Neural cell (in vitro differentiated cells): ENCODE results near the gene CUBN. TPM values are rescaled to one million over a fixed set of nuclear protein-coding genes. Genes with fewer than 3 reads are reported as not detected.

Source experiments
- H2AFZ ChIP-seq: fragments of 200-600, 300-800 bp; sonication (generic), shearing (Covaris generic); 2 replicates; pipeline ENCODE4 v1.6.0; 2014; ENCODE audit warnings: low read depth, mild to moderate bottlenecking, antibody characterized with exemption, low read length, moderate library complexity
- H3F3A ChIP-seq: fragments of 200-600 bp; shearing (Covaris generic); 2 replicates; pipeline ENCODE4 v1.6.1; 2016; ENCODE audit warnings: mild to moderate bottlenecking, moderate library complexity, mixed read lengths, antibody characterized with exemption, low read length; ENCODE audit not compliant: insufficient read depth, poor library complexity, severe bottlenecking
- H3K27ac ChIP-seq: fragments of 200-600, 300-800 bp; sonication (generic), shearing (Covaris generic); 2 replicates; pipeline ENCODE4 v1.5.1; 2014; ENCODE audit warnings: mild to moderate bottlenecking, low read length, moderate library complexity
- H3K27me3 ChIP-seq: fragments of 300-800, 200-600 bp; sonication (generic), shearing (Covaris generic); 2 replicates; pipeline ENCODE4 v1.6.0; 2014; ENCODE audit warnings: mild to moderate bottlenecking, low read depth, low read length, moderate library complexity; ENCODE audit not compliant: insufficient read depth
- H3K36me3 ChIP-seq: fragments of 300-800, 200-600 bp; sonication (generic), shearing (Covaris generic); 2 replicates; pipeline ENCODE4 v1.5.1; 2014; ENCODE audit warnings: mild to moderate bottlenecking, antibody characterized with exemption, low read length, moderate library complexity; ENCODE audit not compliant: insufficient read depth
- H3K4me2 ChIP-seq: fragments of 300-800, 200-600 bp; sonication (generic), shearing (Covaris generic); 2 replicates; pipeline ENCODE4 v1.6.0; 2014; ENCODE audit warnings: mild to moderate bottlenecking, low read length
- H3K4me3 ChIP-seq: fragments of 300-800, 200-600 bp; sonication (generic), shearing (Covaris generic); 2 replicates; pipeline ENCODE4 v1.5.1; 2014; ENCODE audit warnings: mild to moderate bottlenecking, low read length, moderate library complexity
- H3K79me2 ChIP-seq: fragments of 200-600 bp; shearing (Covaris generic); replicated peaks from 2 replicates; pipeline ENCODE4 v1.6.0; 2014; ENCODE audit warnings: mild to moderate bottlenecking, low read length, moderate library complexity; ENCODE audit not compliant: insufficient read depth
- H3K9ac ChIP-seq: fragments of 300-800, 200-600 bp; sonication (generic), shearing (Covaris generic); 2 replicates; pipeline ENCODE4 v1.6.1; 2016; ENCODE audit warnings: mild to moderate bottlenecking, low read length, mixed read lengths
- H3K9me2 ChIP-seq: fragments of 200-600 bp; shearing (Covaris generic); 2 replicates; pipeline ENCODE4 v1.6.1; 2016; ENCODE audit warnings: mild to moderate bottlenecking, low read length, mixed read lengths; ENCODE audit not compliant: insufficient read depth
- H3K9me3 ChIP-seq: fragments of 200-600, 300-800 bp; sonication (generic), shearing (Covaris generic); 2 replicates; pipeline ENCODE4 v1.6.1; 2016; ENCODE audit warnings: mild to moderate bottlenecking, mixed run types, low read length, moderate library complexity, mixed read lengths
- H4K20me1 ChIP-seq: fragments of 200-600 bp; shearing (Covaris generic); 2 replicates; pipeline ENCODE4 v1.6.1; 2016; ENCODE audit warnings: mild to moderate bottlenecking, mixed run types; ENCODE audit not compliant: insufficient read depth
- CTCF ChIP-seq: fragments of 450-650 bp; IDR thresholded peaks from 2 replicates; pipeline ENCODE4 v1.5.1; 2014; ENCODE audit warnings: antibody characterized with exemption, mild to moderate bottlenecking, moderate library complexity; ENCODE audit not compliant: poor library complexity, severe bottlenecking
- EP300 ChIP-seq: fragments of 450-650 bp; conservative IDR thresholded peaks from 2 replicates; pipeline ENCODE4 v1.6.1; 2014; ENCODE audit warnings: antibody characterized with exemption, mild to moderate bottlenecking, moderate library complexity; ENCODE audit not compliant: poor library complexity, severe bottlenecking
- EZH2 ChIP-seq: fragments of 200-600, 300-800 bp; shearing (Covaris generic), sonication (generic); IDR thresholded peaks from 2 replicates; pipeline ENCODE4 v1.6.1; 2014; ENCODE audit warnings: antibody characterized with exemption, low read length, borderline replicate concordance, mild to moderate bottlenecking; ENCODE audit not compliant: insufficient read depth, poor library complexity, severe bottlenecking
- MXI1 ChIP-seq: fragments of 450-650 bp; conservative IDR thresholded peaks from 2 replicates; pipeline ENCODE4 v1.6.1; 2014; ENCODE audit warnings: antibody characterized with exemption, mild to moderate bottlenecking; ENCODE audit not compliant: poor library complexity, severe bottlenecking
- POLR2AphosphoS5 ChIP-seq: IDR thresholded peaks from 2 replicates; pipeline ENCODE4 v1.6.1; 2012
- RAD21 ChIP-seq: fragments of 450-650 bp; conservative IDR thresholded peaks from 2 replicates; pipeline ENCODE4 v1.6.1; 2014; ENCODE audit warnings: antibody characterized with exemption, mild to moderate bottlenecking, moderate library complexity
- REST ChIP-seq: IDR thresholded peaks from 2 replicates; pipeline ENCODE4 v1.6.1; 2012; ENCODE audit warnings: borderline replicate concordance
- SMC3 ChIP-seq: fragments of 450-650 bp; conservative IDR thresholded peaks from 2 replicates; pipeline ENCODE4 v1.6.1; 2014; ENCODE audit warnings: antibody characterized with exemption, mild to moderate bottlenecking, moderate library complexity; ENCODE audit not compliant: poor library complexity
- TAF1 ChIP-seq: IDR thresholded peaks from 2 replicates; pipeline ENCODE4 v1.6.1; 2012; ENCODE audit warnings: low read depth
- polyA plus RNA-seq: library from polyadenylated mRNA; depleted of rRNA; stranded (reverse); fragments of >200 nt; gene quantifications from 2 replicates; pipeline ENCODE4 v1.2.3, GENCODE V29; 2014

The CUBN gene
- polyA plus RNA-seq, 1 donor from 2014 or later = 7.1 TPM

GRCh38 chr10:16812676-16813075 lies 316.9 kb downstream of the CUBN start:
- Histone ChIP-seq H3K27me3 (no peaks in the 10 kb centered on the region), H3F3A (no peaks in the 10 kb centered on the region), H3K36me3 (no peaks in the 10 kb centered on the region), H3K27ac (no peak overlapping the region), H3K4me2 (no peak overlapping the region), H3K9me3 (no peaks in the 10 kb centered on the region), H3K4me3 (no peak overlapping the region), H3K9me2 (no peaks in the 10 kb centered on the region), H2AFZ (no peak overlapping the region), H3K79me2 (peaks cover 5% of the 10 kb centered on the region), H4K20me1 (no peaks in the 10 kb centered on the region), H3K9ac (no peak overlapping the region)
- no peak for TF ChIP-seq POLR2AphosphoS5
- TF ChIP-seq EP300 = no peak
- TF ChIP-seq REST = no peak
- no peak for TF ChIP-seq CTCF
- TF ChIP-seq EZH2 = no peak
- no peak for TF ChIP-seq RAD21
- TF ChIP-seq MXI1 = no peak
- TF ChIP-seq SMC3 = no peak
- no peak for TF ChIP-seq TAF1

GRCh38 chr10:16811765-16812164 lies 317.8 kb downstream of the CUBN start:
- no peak overlapping the region for H2AFZ ChIP-seq
- no peaks in the 10 kb centered on the region for H3F3A ChIP-seq
- H3K4me2 ChIP-seq = no peak overlapping the region
- no peak for TF ChIP-seq RAD21
- no peak for TF ChIP-seq POLR2AphosphoS5
- no peak for TF ChIP-seq SMC3
- no peak for TF ChIP-seq EP300
- no peaks in the 10 kb centered on the region for H4K20me1 ChIP-seq
- H3K4me3 ChIP-seq = no peak overlapping the region
- no peak overlapping the region for H3K9ac ChIP-seq
- H3K27ac ChIP-seq = no peak overlapping the region
- H3K9me3 ChIP-seq = no peaks in the 10 kb centered on the region
- H3K36me3 ChIP-seq = no peaks in the 10 kb centered on the region
- no peaks in the 10 kb centered on the region for H3K27me3 ChIP-seq
- no peaks in the 10 kb centered on the region for H3K9me2 ChIP-seq
- H3K79me2 ChIP-seq = peaks cover 5% of the 10 kb centered on the region

- H3K79me2 ChIP-seq = peaks cover 5% of the 10 kb centered on the region
- no peaks in the 10 kb centered on the region for H3K36me3 ChIP-seq
- no peaks in the 10 kb centered on the region for H3F3A ChIP-seq
- no peak overlapping the region for H3K27ac ChIP-seq
- H3K9me2 ChIP-seq = no peaks in the 10 kb centered on the region
- H3K9ac ChIP-seq = no peak overlapping the region
- H3K4me3 ChIP-seq = no peak overlapping the region
- no peaks in the 10 kb centered on the region for H3K9me3 ChIP-seq
- H3K4me2 ChIP-seq = no peak overlapping the region
- H3K27me3 ChIP-seq = no peaks in the 10 kb centered on the region
- H2AFZ ChIP-seq = no peak overlapping the region
- TF ChIP-seq EP300 (no peak), EZH2 (no peak), REST (no peak), POLR2AphosphoS5 (no peak)
- H4K20me1 ChIP-seq = no peaks in the 10 kb centered on the region
Observed at GRCh38 chr10:16811292-16811691, 318.3 kb downstream of the CUBN start.
